GDM1 (cell line): ENCODE data around the gene SH2D7.

ENCODE experiments used
- DNase-seq: peaks from one replicate; lab custom pipeline; 2025; lab: John Stamatoyannopoulos, UW

The SH2D7 gene

GRCh38 chr15:78061963-78062427 is 30.4 kb upstream of the SH2D7 start:
- no peak for DNase-seq

- no peak for DNase-seq
Observed at GRCh38 chr15:78063217-78063616, 29.1 kb upstream of the SH2D7 start.

GRCh38 chr15:78063970-78064385 is 28.4 kb upstream of the SH2D7 start:
- no peak for DNase-seq

- no peak for DNase-seq
Observed at GRCh38 chr15:78064544-78064943, 27.8 kb upstream of the SH2D7 start.

- no peak for DNase-seq
Observed at GRCh38 chr15:78065284-78065872, 27.0 kb upstream of the SH2D7 start.

- DNase-seq, result no peak
Observed at GRCh38 chr15:78065973-78066946, 26.1 kb upstream of the SH2D7 start.

GRCh38 chr15:78067328-78068228 is 24.8 kb upstream of the SH2D7 start:
- no peak for DNase-seq

- no peak for DNase-seq
Observed at GRCh38 chr15:78069052-78069414, 23.3 kb upstream of the SH2D7 start.

GRCh38 chr15:78069462-78070029 is 22.8 kb upstream of the SH2D7 start:
- no peak for DNase-seq

GRCh38 chr15:78070049-78070700 is 22.2 kb upstream of the SH2D7 start:
- peak; percentile 67 for DNase-seq

- no peak for DNase-seq
Observed at GRCh38 chr15:78071383-78071782, 21.0 kb upstream of the SH2D7 start.

- DNase-seq, result no peak
Observed at GRCh38 chr15:78072080-78072892, 20.1 kb upstream of the SH2D7 start.

- no peak for DNase-seq
Observed at GRCh38 chr15:78073046-78073787, 19.1 kb upstream of the SH2D7 start.

GRCh38 chr15:78075490-78076230 is 16.7 kb upstream of the SH2D7 start:
- no peak for DNase-seq

- no peak for DNase-seq
Observed at GRCh38 chr15:78076231-78077052, 15.9 kb upstream of the SH2D7 start.

- DNase-seq, result peak; percentile 53
Observed at GRCh38 chr15:78077053-78077870, 15.1 kb upstream of the SH2D7 start, which contains the start of gene TBC1D2B. TSS of gene TBC1D2B (minus strand) at chr15:78077711. CDS start at chr15:78077652, 59 bp downstream.

GRCh38 chr15:78077871-78078210 is 14.5 kb upstream of the SH2D7 start:
- no peak for DNase-seq
